ENCODE measurements around the gene OLFM4. TPM values are rescaled to one million over a fixed set of nuclear protein-coding genes. Genes with fewer than 3 reads are reported as not detected.

The OLFM4 gene
- total and polyA plus RNA-seq, 2 donors (not counting 3 experiments of a cell fraction or from before 2014, with no cell fraction given), result not detected

DNA sequence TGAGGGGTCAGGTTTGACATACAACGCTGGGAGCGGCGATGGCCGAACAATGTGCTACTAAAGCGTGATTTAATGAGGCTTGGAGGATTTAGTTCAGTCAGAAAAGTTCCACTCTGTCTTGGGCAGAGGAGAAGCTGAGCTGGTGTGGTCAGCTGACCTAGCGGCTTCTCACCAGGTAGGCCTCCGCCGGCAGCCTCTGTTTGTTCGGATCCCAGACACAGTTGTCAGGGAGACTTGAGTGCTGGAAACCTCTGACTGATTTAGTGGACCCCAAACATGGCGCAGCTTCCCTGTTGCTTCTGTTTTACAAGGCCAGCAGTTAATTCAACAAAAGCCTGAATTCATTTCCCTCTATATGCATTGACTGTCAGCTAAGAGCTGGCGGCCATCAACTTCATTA, 36.5 kb upstream of the OLFM4 start:
- BruUV-seq (replicated peaks), result no TSS peak
- Histone ChIP-seq H3K4me2 (ENCODE audit: insufficient read depth, low read length) (no peak overlapping the region), H3K36me3 (ENCODE audit: control insufficient read depth in 2 of 2, extremely low read depth in 1 of 2, insufficient read depth in 2 of 2, low read length in 2 of 2) (no peaks in the 10 kb centered on the region), H3K9me1 (replicated peaks; ENCODE audit: control insufficient read depth, extremely low read depth, insufficient read depth, low read length) (no peaks in the 10 kb centered on the region), H3K27me3 (ENCODE audit: control insufficient read depth in 2 of 2, insufficient read depth in 2 of 2, low read length in 2 of 2) (no peaks in the 10 kb centered on the region), H3K9ac (replicated peaks; ENCODE audit: extremely low read depth, insufficient read depth, low read length) (no peak overlapping the region), H3K4me3 (replicated peaks in 1 of 3; ENCODE audit: insufficient read depth in 1 of 3, low read depth in 1 of 3, low read length in 3 of 3) (no peak overlapping the region), H2AFZ (ENCODE audit: low read depth, low read length) (no peak overlapping the region), H3K4me1 (ENCODE audit: control insufficient read depth, extremely low read depth, insufficient read depth, low read length) (no peaks in the 10 kb centered on the region), H3K9me3 (replicated peaks; ENCODE audit: control insufficient read depth, insufficient read depth, low read length) (peaks cover 2% of the 10 kb centered on the region), H3K79me2 (ENCODE audit: control insufficient read depth, insufficient read depth, low read length) (no peaks in the 10 kb centered on the region), H4K20me1 (replicated peaks; ENCODE audit: control insufficient read depth, extremely low read depth, insufficient read depth, low read length) (no peaks in the 10 kb centered on the region), H3K27ac (ENCODE audit: insufficient read depth, low read depth, low read length) (no peak overlapping the region)
- dilution Hi-C loops (cut with MboI; ENCODE audit: extremely low pct_ligation_motif_present, low sequenced_read_pairs), result no loop called here
- TF ChIP-seq FOS (IDR thresholded peaks at IDR 0.05; ENCODE audit: borderline replicate concordance, insufficient read depth, low read length) (no peak), GATA2 (IDR thresholded peaks at IDR 0.05; ENCODE audit: insufficient read depth, insufficient read length, low read depth, low read length) (no peak), POLR2A (IDR thresholded peaks at IDR 0.05; ENCODE audit: low read depth, low read length) (no peak), MYC (IDR thresholded peaks at IDR 0.05; ENCODE audit: low read depth, low read length) (no peak), JUN (IDR thresholded peaks at IDR 0.05; ENCODE audit: borderline replicate concordance, insufficient read depth, insufficient read length, low read depth) (no peak), POLR2AphosphoS5 (IDR thresholded peaks at IDR 0.05; ENCODE audit: insufficient read depth, low read depth, low read length) (no peak), EZH2 (IDR thresholded peaks at IDR 0.05; ENCODE audit: borderline replicate concordance, low read depth, low read length, severe bottlenecking) (no peak)
- TF ChIP-seq, protein P1, sequence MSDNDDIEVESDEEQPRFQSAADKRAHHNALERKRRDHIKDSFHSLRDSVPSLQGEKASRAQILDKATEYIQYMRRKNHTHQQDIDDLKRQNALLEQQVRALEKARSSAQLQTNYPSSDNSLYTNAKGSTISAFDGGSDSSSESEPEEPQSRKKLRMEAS (IDR thresholded peaks at IDR 0.05; ENCODE audit: insufficient read depth, insufficient read length), result no peak
- TF ChIP-seq, protein P2, sequence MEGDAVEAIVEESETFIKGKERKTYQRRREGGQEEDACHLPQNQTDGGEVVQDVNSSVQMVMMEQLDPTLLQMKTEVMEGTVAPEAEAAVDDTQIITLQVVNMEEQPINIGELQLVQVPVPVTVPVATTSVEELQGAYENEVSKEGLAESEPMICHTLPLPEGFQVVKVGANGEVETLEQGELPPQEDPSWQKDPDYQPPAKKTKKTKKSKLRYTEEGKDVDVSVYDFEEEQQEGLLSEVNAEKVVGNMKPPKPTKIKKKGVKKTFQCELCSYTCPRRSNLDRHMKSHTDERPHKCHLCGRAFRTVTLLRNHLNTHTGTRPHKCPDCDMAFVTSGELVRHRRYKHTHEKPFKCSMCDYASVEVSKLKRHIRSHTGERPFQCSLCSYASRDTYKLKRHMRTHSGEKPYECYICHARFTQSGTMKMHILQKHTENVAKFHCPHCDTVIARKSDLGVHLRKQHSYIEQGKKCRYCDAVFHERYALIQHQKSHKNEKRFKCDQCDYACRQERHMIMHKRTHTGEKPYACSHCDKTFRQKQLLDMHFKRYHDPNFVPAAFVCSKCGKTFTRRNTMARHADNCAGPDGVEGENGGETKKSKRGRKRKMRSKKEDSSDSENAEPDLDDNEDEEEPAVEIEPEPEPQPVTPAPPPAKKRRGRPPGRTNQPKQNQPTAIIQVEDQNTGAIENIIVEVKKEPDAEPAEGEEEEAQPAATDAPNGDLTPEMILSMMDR (IDR thresholded peaks at IDR 0.05; ENCODE audit: extremely low read depth in 1 of 2, insufficient read depth in 1 of 2, low read depth in 1 of 2, low read length in 2 of 2), result no peak
- intact Hi-C loops (cut with micrococcal nuclease), result no loop called here
- CTCF ChIA-PET, result no interaction called here
- no peak for FAIRE-seq
- no peak for DNase-seq (ENCODE audit: low read depth, low spot score)
- POLR2A ChIA-PET, result no interaction called here

Measured in endothelial cell of umbilical vein (primary cell).